ENCODE measurements around the gene YWHAG. TPM values are rescaled to one million over a fixed set of nuclear protein-coding genes. Genes with fewer than 3 reads are reported as not detected.
"Not testable (repeated sequence)": the region's sequence is repeated elsewhere in the genome, so short reads cannot be mapped to it uniquely, and the experiment has no call there.

The YWHAG gene
- total RNA-seq, 2 experiments from 2014 or later = 138 to 143 TPM

DNA sequence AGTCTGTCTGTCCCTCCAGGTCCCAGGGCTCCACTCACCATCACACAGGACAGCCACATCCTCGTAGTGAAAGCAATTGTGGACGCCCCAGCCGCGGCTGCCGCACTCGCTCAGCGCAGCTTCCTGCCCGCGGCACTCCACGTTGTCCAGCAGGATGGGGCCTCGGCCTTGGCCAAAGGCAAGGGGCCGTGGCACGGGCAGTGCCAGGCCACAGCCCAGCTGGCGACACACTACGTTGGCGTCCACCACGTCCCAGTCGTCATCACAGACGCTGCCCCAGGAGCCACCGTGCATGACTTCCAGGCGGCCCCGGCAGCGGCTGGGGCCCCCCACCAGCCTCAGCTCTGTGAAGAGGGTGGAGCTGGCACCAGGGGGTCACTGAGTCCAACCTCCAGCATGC is 41.5 kb upstream of the YWHAG start:
- ChIA-PET POLR2A (no interaction called here), CTCF (no interaction called here)
- intact Hi-C loops (cut with micrococcal nuclease) = no loop called here
- no peak overlapping the region for H3K27ac Mint-ChIP-seq
- peaks cover 11% of the 10 kb centered on the region for H3K4me1 Mint-ChIP-seq (ENCODE audit: low read depth)
- no peak overlapping the region for H3K4me3 Mint-ChIP-seq
- DNase-seq (no peak), ATAC-seq (no peak)
- no peaks in the 10 kb centered on the region for H3K36me3 Mint-ChIP-seq (ENCODE audit: low read depth)
- TF ChIP-seq, protein P1, sequence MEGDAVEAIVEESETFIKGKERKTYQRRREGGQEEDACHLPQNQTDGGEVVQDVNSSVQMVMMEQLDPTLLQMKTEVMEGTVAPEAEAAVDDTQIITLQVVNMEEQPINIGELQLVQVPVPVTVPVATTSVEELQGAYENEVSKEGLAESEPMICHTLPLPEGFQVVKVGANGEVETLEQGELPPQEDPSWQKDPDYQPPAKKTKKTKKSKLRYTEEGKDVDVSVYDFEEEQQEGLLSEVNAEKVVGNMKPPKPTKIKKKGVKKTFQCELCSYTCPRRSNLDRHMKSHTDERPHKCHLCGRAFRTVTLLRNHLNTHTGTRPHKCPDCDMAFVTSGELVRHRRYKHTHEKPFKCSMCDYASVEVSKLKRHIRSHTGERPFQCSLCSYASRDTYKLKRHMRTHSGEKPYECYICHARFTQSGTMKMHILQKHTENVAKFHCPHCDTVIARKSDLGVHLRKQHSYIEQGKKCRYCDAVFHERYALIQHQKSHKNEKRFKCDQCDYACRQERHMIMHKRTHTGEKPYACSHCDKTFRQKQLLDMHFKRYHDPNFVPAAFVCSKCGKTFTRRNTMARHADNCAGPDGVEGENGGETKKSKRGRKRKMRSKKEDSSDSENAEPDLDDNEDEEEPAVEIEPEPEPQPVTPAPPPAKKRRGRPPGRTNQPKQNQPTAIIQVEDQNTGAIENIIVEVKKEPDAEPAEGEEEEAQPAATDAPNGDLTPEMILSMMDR (IDR thresholded peaks at IDR 0.05) = no peak
- no peaks in the 10 kb centered on the region for H3K27me3 Mint-ChIP-seq
- H3K9me3 Mint-ChIP-seq = no peaks in the 10 kb centered on the region

DNA sequence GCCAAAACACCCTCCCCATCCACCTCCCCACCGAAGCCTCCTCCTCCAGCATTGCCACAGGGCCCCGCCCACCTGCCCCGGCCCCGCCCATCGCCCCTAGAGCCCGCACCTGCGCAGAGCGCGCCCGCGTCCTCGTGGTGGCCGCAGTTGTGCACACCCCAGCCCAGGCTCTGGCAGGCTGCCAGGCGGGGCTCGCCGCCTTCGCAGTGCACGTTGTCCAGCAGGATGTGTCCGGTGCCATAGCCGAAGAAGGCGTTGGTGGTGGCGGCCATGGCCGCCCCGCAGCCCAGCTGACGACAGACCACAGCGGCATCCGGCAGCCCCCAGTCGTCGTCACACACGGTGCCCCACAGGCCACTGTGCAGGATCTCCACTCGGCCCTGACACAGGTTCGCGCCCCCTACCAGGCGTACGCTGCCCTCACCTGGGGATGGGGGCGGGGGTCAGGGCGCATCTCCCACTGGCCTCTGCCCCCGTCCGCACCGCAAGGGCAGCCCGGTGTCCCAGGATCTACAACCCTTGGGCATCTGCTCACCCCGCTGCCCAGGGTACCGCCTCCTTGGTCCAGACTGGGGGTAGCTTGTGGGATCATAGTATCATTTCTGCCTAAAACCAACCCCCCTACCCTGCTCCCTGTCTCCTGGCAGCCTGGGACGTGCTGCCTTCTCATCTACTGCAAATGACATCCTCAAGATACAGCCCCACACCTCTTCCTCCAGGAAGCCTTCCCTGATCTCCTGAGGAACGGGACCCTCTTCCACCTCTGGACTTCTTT is 38.8 kb upstream of the YWHAG start:
- ChIA-PET CTCF (no interaction called here), POLR2A (no interaction called here)
- peak; percentile 69 for ATAC-seq
- Mint-ChIP-seq H3K36me3 (ENCODE audit: low read depth) (no peaks in the 10 kb centered on the region), H3K27ac (peak overlapping the region; percentile 59), H3K4me3 (peak overlapping the region; percentile 73), H3K4me1 (ENCODE audit: low read depth) (peaks cover 15% of the 10 kb centered on the region), H3K27me3 (no peaks in the 10 kb centered on the region), H3K9me3 (no peaks in the 10 kb centered on the region)
- TF ChIP-seq, protein P1 (IDR thresholded peaks at IDR 0.05) = no peak
- intact Hi-C loops (cut with micrococcal nuclease) = no loop called here
- peak; percentile 89 for DNase-seq

DNA sequence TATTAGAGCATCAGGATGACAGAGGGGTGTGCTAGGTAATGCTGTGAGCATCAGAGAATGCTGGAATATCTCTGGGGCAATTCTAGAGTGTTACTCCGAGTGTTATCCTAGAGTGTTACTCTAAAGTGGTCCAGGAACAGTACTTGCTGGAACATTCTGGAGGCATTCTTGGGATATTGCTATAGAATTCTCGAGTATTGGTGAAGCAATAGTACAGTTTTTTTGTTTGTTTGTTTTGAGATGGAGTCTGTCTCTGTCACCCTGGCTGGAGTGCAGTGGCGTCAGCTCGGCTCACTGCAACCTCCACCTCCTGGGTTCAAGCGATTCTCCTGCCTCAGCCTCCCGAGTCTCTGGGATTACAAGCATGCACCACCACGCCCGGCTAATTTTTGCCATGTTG is 38.1 kb upstream of the YWHAG start:
- Mint-ChIP-seq H3K27me3 (no peaks in the 10 kb centered on the region), H3K4me1 (ENCODE audit: low read depth) (peaks cover 18% of the 10 kb centered on the region), H3K27ac (peak overlapping the region; percentile 59), H3K9me3 (no peaks in the 10 kb centered on the region), H3K36me3 (ENCODE audit: low read depth) (no peaks in the 10 kb centered on the region), H3K4me3 (peak overlapping the region; percentile 73)
- ChIA-PET CTCF (no interaction called here), POLR2A (no interaction called here)
- TF ChIP-seq, protein P1 (IDR thresholded peaks at IDR 0.05) = no peak
- intact Hi-C loops (cut with micrococcal nuclease) = no loop called here
- ATAC-seq = no peak
- DNase-seq = no peak

DNA sequence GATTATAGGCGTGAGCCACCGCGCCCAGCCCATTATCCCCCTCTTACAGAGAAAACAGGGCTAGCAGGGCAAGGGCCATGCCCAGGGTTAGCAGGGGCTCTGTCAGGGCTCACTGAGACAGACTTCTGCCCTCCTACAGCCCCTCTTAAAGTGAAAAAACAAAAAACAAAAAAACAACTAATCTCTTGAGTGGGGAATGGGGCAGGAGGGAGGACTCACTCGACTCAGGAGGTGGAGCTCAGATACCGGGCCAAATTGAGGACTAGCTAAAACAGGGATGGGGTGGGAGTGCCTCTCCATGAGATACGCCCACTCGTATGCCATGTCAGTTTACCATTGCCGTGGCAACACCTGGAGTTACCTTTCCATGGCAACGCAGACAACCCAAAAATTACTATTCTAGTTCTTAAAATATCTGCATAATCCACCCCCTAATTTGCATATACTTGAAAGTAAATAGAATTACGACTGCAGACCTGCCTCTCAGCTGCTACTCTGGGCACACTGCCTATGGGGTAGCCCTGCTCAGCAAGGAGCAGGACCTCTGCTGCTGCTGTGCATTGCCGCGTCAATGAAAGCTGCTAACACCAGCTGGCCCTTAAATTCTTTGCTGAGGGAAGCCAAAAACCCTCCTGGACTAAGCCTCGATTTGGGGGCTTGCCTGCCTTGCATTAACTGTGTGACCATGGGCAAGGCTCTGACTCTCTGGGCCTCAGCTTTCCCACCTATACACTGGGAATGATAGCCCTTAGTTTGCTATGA is 37.4 kb upstream of the YWHAG start:
- no peaks in the 10 kb centered on the region for H3K27me3 Mint-ChIP-seq
- H3K36me3 Mint-ChIP-seq (ENCODE audit: low read depth) = no peaks in the 10 kb centered on the region

DNA sequence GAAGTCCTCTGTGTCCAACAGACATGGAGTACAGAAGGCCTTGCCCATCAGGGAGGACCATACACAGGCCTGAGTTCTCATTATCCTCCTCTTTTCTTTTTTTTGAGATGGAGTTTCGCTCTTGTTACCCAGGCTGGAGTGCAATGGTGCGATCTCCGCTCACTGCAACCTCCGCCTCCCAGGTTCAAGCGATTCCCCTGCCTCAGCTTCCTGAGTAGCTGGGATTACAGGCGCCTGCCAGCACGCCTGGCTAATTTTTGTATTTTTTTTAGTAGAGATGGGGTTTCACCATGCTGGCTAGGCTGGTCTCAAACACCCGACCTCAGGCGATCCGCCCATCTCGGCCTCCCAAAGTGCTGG is 36.8 kb upstream of the YWHAG start:
- CTCF ChIA-PET; intact Hi-C loops (cut with micrococcal nuclease); POLR2A ChIA-PET: not testable (repeated sequence)

More for the DNA sequence above, 37.4 kb upstream of the YWHAG start:
- intact Hi-C loops (cut with micrococcal nuclease) = no loop called here
- no peak overlapping the region for H3K27ac Mint-ChIP-seq
- POLR2A ChIA-PET = no interaction called here
- TF ChIP-seq, protein P1 (IDR thresholded peaks at IDR 0.05) = no peak
- ATAC-seq = no peak
- H3K4me3 Mint-ChIP-seq = no peak overlapping the region
- CTCF ChIA-PET = no interaction called here
- peaks cover 18% of the 10 kb centered on the region for H3K4me1 Mint-ChIP-seq (ENCODE audit: low read depth)
- no peaks in the 10 kb centered on the region for H3K9me3 Mint-ChIP-seq
- no peak for DNase-seq

More for the DNA sequence above, 36.8 kb upstream of the YWHAG start:
- not testable (repeated sequence) for H3K27me3 Mint-ChIP-seq; DNase-seq; H3K36me3 Mint-ChIP-seq (ENCODE audit: low read depth); H3K9me3 Mint-ChIP-seq; H3K27ac Mint-ChIP-seq; ATAC-seq; H3K4me3 Mint-ChIP-seq
- H3K4me1 Mint-ChIP-seq (ENCODE audit: low read depth) = peaks cover 18% of the 10 kb centered on the region

All from activated CD8-positive, alpha-beta T cell treated with anti-CD3 and anti-CD28 coated beads for 36 hours (primary cell).